ENCODE measurements around the gene PPM1L. TPM values are rescaled to one million over a fixed set of nuclear protein-coding genes. Genes with fewer than 3 reads are reported as not detected.

The PPM1L gene
- total and polyA plus RNA-seq, 8 donors: 5.1 to 12.7 (median 5.4) TPM

DNA sequence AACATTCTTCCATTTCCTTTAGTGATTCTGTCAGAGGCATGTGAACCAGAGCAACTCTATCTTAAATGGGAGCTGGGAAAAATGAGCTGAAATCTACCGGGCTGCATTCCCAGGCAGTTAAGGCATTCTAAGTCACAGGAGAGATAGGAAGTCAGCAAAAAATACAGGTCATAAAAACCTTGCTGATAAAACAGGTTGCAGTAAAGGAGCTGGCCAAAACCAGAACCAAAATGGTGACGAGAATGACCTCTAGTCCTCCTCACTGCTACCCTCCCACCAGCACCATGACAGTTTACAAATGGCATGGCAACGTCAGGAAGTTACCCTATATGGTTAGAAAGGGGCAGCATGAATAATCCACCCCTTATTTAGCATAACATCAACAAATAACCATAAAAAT lies 282.7 kb downstream of the PPM1L start:
- TF ChIP-seq, protein P1, sequence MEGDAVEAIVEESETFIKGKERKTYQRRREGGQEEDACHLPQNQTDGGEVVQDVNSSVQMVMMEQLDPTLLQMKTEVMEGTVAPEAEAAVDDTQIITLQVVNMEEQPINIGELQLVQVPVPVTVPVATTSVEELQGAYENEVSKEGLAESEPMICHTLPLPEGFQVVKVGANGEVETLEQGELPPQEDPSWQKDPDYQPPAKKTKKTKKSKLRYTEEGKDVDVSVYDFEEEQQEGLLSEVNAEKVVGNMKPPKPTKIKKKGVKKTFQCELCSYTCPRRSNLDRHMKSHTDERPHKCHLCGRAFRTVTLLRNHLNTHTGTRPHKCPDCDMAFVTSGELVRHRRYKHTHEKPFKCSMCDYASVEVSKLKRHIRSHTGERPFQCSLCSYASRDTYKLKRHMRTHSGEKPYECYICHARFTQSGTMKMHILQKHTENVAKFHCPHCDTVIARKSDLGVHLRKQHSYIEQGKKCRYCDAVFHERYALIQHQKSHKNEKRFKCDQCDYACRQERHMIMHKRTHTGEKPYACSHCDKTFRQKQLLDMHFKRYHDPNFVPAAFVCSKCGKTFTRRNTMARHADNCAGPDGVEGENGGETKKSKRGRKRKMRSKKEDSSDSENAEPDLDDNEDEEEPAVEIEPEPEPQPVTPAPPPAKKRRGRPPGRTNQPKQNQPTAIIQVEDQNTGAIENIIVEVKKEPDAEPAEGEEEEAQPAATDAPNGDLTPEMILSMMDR (IDR thresholded peaks at IDR 0.05): no peak
- intact Hi-C loops (cut with DNase I): no loop called here
- peaks cover 0 to 18% of the 10 kb centered on the region in 2 donors for H3K4me1 ChIP-seq
- no peaks in the 10 kb centered on the region for H3K36me3 ChIP-seq
- ATAC-seq (no peak), DNase-seq (no peak)
- H3K4me3 ChIP-seq: no peak overlapping the region
- H3K9me3 ChIP-seq: no peaks in the 10 kb centered on the region
- no peaks in the 10 kb centered on the region for H3K27me3 ChIP-seq
- no peak overlapping the region for H3K27ac ChIP-seq

- TF ChIP-seq, protein P1 (IDR thresholded peaks at IDR 0.05): no peak
- no peaks in the 10 kb centered on the region for H3K27me3 ChIP-seq
- intact Hi-C loops (cut with DNase I): no loop called here
- no peak for ATAC-seq
- no peak overlapping the region for H3K27ac ChIP-seq
- no peaks in the 10 kb centered on the region for H3K4me1 ChIP-seq
- peak in 1 of 4 donors; percentile 9 for DNase-seq
- no peaks in the 10 kb centered on the region for H3K9me3 ChIP-seq
- no peak overlapping the region for H3K4me3 ChIP-seq
- no peaks in the 10 kb centered on the region for H3K36me3 ChIP-seq
Observed at GRCh38 chr3:161042023-161042501, 286.0 kb downstream of the PPM1L start.

GRCh38 chr3:161043336-161044035 lies 287.5 kb downstream of the PPM1L start:
- intact Hi-C loops (cut with DNase I): no loop called here

GRCh38 chr3:161049683-161050248 lies 293.7 kb downstream of the PPM1L start:
- Histone ChIP-seq H3K4me1 (no peaks in the 10 kb centered on the region), H3K4me3 (no peak overlapping the region), H3K36me3 (no peaks in the 10 kb centered on the region), H3K9me3 (no peaks in the 10 kb centered on the region), H3K27me3 (no peaks in the 10 kb centered on the region), H3K27ac (no peak overlapping the region)
- no peak for ATAC-seq
- no peak for DNase-seq
- intact Hi-C loops (cut with DNase I): no loop called here
- TF ChIP-seq, protein P1 (IDR thresholded peaks at IDR 0.05): no peak

More at GRCh38 chr3:161043336-161044035, 287.5 kb downstream of the PPM1L start:
- TF ChIP-seq, protein P1 (IDR thresholded peaks at IDR 0.05): no peak
- Histone ChIP-seq H3K36me3 (no peaks in the 10 kb centered on the region), H3K4me3 (no peak overlapping the region), H3K27ac (no peak overlapping the region), H3K4me1 (no peaks in the 10 kb centered on the region), H3K9me3 (no peaks in the 10 kb centered on the region), H3K27me3 (no peaks in the 10 kb centered on the region)
- ATAC-seq: no peak
- DNase-seq: no peak

DNA sequence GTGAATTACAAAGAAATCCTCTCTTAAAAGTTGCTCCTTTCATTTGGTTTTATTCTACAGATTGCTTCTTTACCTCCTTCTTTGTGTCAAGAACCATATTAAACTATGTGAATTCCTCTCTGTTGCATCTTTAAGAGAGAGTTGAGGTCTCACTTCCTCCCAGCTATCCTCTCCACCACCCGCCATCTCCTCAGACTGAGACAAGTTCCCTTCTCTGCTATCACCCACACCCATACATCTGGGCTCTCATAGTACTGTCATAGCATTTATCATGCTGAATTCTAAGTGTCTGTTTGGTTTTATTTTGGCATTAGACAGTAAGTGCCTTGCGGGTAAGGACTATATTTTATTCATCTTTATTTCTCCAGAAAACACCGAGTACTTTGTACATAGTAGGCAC lies 294.9 kb downstream of the PPM1L start:
- Histone ChIP-seq H3K36me3 (no peaks in the 10 kb centered on the region), H3K9me3 (no peaks in the 10 kb centered on the region), H3K27me3 (no peaks in the 10 kb centered on the region), H3K27ac (no peak overlapping the region), H3K4me3 (no peak overlapping the region), H3K4me1 (no peaks in the 10 kb centered on the region)
- no peak for ATAC-seq
- DNase-seq: no peak
- TF ChIP-seq, protein P1 (IDR thresholded peaks at IDR 0.05): no peak
- intact Hi-C loops (cut with DNase I): no loop called here

Data from left lung (tissue), 10 donors.